ENCODE results near the gene COMMD7. TPM values are rescaled to one million over a fixed set of nuclear protein-coding genes. Genes with fewer than 3 reads are reported as not detected.

COMMD7 gene
- total RNA-seq, 4 donors from 2014 or later, result 30.2 to 55.8 (median 42.6) TPM

GRCh38 chr20:32751293-32751692 is 8.0 kb upstream of the COMMD7 start:
- TF ChIP-seq POLR2A (IDR thresholded peaks at IDR 0.05) (no peak), CTCF (IDR thresholded peaks at IDR 0.05) (no peak)
- no peak for DNase-seq
- peaks cover 0 to 3% of the 10 kb centered on the region in 2 donors for H3K4me1 ChIP-seq
- intact Hi-C loops (cut with DNase I), result no loop called here
- no peaks in the 10 kb centered on the region for H3K27me3 ChIP-seq
- H3K9me3 ChIP-seq, result no peaks in the 10 kb centered on the region
- no peak overlapping the region for H3K4me3 ChIP-seq (replicated peaks in 1 of 3)
- no peaks in the 10 kb centered on the region for H3K36me3 ChIP-seq
- no peak overlapping the region for H3K27ac ChIP-seq

- WGBS, 2 donors, result 76% methylated on average over 11 of the region's 11 CpGs
- Histone ChIP-seq H3K27ac (no peak overlapping the region), H3K27me3 (no peaks in the 10 kb centered on the region), H3K4me3 (replicated peaks in 1 of 3) (no peak overlapping the region), H3K36me3 (no peaks in the 10 kb centered on the region), H3K9me3 (no peaks in the 10 kb centered on the region), H3K4me1 (peaks cover 0 to 3% of the 10 kb centered on the region in 2 donors)
- no peak for TF ChIP-seq CTCF (IDR thresholded peaks at IDR 0.05)
- TF ChIP-seq POLR2A (IDR thresholded peaks at IDR 0.05), result no peak
- no peak for DNase-seq
- intact Hi-C loops (cut with DNase I), result no loop called here
Observed at GRCh38 chr20:32749914-32750637, 6.8 kb upstream of the COMMD7 start.

- no peak for DNase-seq
Observed at GRCh38 chr20:32742322-32743236, 688 bp downstream of the COMMD7 start.

GRCh38 chr20:32741151-32741550 is 2.1 kb downstream of the COMMD7 start:
- H3K27me3 ChIP-seq, result no peaks in the 10 kb centered on the region
- H3K9me3 ChIP-seq, result no peaks in the 10 kb centered on the region
- no peak for TF ChIP-seq CTCF (IDR thresholded peaks at IDR 0.05)
- TF ChIP-seq POLR2A (IDR thresholded peaks at IDR 0.05), result no peak
- H3K36me3 ChIP-seq, result no peaks in the 10 kb centered on the region
- intact Hi-C loops (cut with DNase I), result no loop called here
- 94 to 97% methylated on average over 5 of the region's 5 CpGs for WGBS, 2 donors
- no peak for DNase-seq
- H3K27ac ChIP-seq, result no peak overlapping the region
- peaks cover 17 to 36% of the 10 kb centered on the region in 2 donors for H3K4me1 ChIP-seq
- no peak overlapping the region for H3K4me3 ChIP-seq (replicated peaks in 1 of 3)

More at GRCh38 chr20:32742322-32743236, 688 bp downstream of the COMMD7 start:
- TF ChIP-seq POLR2A (IDR thresholded peaks at IDR 0.05) (no peak), CTCF (IDR thresholded peaks at IDR 0.05) (no peak)
- no peaks in the 10 kb centered on the region for H3K36me3 ChIP-seq
- H3K4me3 ChIP-seq (replicated peaks in 1 of 3), result peak overlapping the region; percentile 63 to 96 (median 81)
- intact Hi-C loops (cut with DNase I), result no loop called here
- peaks cover 15 to 30% of the 10 kb centered on the region in 2 donors for H3K4me1 ChIP-seq
- peak overlapping the region; percentile 79 to 93 (median 87) for H3K27ac ChIP-seq
- no peaks in the 10 kb centered on the region for H3K27me3 ChIP-seq
- WGBS, 2 donors, result 11 to 12% methylated on average over 25 of the region's 25 CpGs
- no peaks in the 10 kb centered on the region for H3K9me3 ChIP-seq
